Right lobe of liver (tissue), 6 donors: Measurements from ENCODE around the gene ANKRD11. TPM values are rescaled to one million over a fixed set of nuclear protein-coding genes. Genes with fewer than 3 reads are reported as not detected.

Experiments
- ATAC-seq, 4 donors: fragments of 200-7000 bp; cut with Tn5 transposase; one replicate each; pipeline ENCODE4 v1.9.1; 2020; ENCODE audit warnings: mild to moderate bottlenecking in 4 of 4, moderate library complexity in 4 of 4
- DNase-seq, 3 donors: peaks; one replicate each; pipeline ENCODE4 v3.0.0-alpha.2; 2020
- H3K27ac ChIP-seq, 3 donors: fragments of 200-600 bp; one replicate each; pipeline ENCODE4 v1.8.0; 2022
- H3K27me3 ChIP-seq, 2 donors: fragments of 200-600 bp; one replicate each; pipeline ENCODE4 v1.8.0; 2022
- H3K36me3 ChIP-seq, 4 donors: fragments of 200-600 bp; sonication (generic) in 1 of 4; one replicate each; pipeline versions ENCODE4 v1.5.1 to v1.8.0; 2017 to 2022; ENCODE audit warnings: control low read depth in 1 of 4
- H3K4me1 ChIP-seq, 4 donors: fragments of 200-600 bp; sonication (generic) in 1 of 4; one replicate each; pipeline versions ENCODE4 v1.5.1 to v1.8.0; 2017 to 2022; ENCODE audit warnings: control low read depth in 1 of 4
- H3K4me3 ChIP-seq, 3 donors: fragments of 200-600 bp; one replicate each; pipeline ENCODE4 v1.8.0; 2022
- H3K9me3 ChIP-seq, 4 donors: fragments of 200-600 bp; sonication (generic) in 1 of 4; one replicate each; pipeline versions ENCODE4 v1.5.1 to v1.8.0; 2017 to 2022; ENCODE audit warnings: control low read depth in 1 of 4
- CTCF ChIP-seq, 4 donors: fragments of 200-600 bp in 3 of 4; fragments of 450-650 bp in 1 of 4; IDR thresholded peaks; one replicate each; pipeline versions ENCODE4 v1.5.1 to v1.8.0; 2016 to 2022; ENCODE audit warnings: antibody characterized with exemption in 4 of 4, mild to moderate bottlenecking in 2 of 4
- POLR2A ChIP-seq: fragments of 450-650 bp; IDR thresholded peaks from one replicate; pipeline ENCODE4 v1.6.1; 2017; ENCODE audit warnings: antibody characterized with exemption, mild to moderate bottlenecking
- WGBS: methylation state at CpG from one replicate; pipeline ENCODE4 v1.1.6; 2018; ENCODE audit warnings: low coverage, low lambda C conversion rate; ENCODE audit not compliant: insufficient coverage; ENCODE audit errors: missing lambda C conversion rate; 5-methylcytosine and 5-hydroxymethylcytosine counted together
- intact Hi-C, 2 donors: fragments of 100-400 bp; cut with DNase I; formaldehyde crosslinking; loops; one replicate each; pipeline versions ENCODE4 v1.11.2 to v1.14.1; 2022
- total RNA-seq, 6 experiments: library from RNA; depleted of rRNA in 2 of 6; stranded (reverse); fragments of >200 nt in 2 of 6; fragmentation: NEBNext Ultra II Directional in 3 of 6; extraction: Animal tissue kit (Norgen Biotek cat#: 25700) in 3 of 6; gene quantifications; one replicate each; pipeline versions ENCODE4 v1.1.0 to v1.2.4, GENCODE V29; 2016 to 2023
- donor health status: DM: no; HTN: yes; CAD: no.
- donor health status: DM: no; HTN: no; CAD: no.
- donor health status: DM: no; HTN: no; CAD: no.
- donor health status: DM: no; HTN: yes; CAD: no.
- donor health status: DM: no; HTN: yes; CAD: no.

Gene ANKRD11
- total RNA-seq, 6 experiments from 2014 or later = 26.2 to 65.8 (median 41.6) TPM

DNA sequence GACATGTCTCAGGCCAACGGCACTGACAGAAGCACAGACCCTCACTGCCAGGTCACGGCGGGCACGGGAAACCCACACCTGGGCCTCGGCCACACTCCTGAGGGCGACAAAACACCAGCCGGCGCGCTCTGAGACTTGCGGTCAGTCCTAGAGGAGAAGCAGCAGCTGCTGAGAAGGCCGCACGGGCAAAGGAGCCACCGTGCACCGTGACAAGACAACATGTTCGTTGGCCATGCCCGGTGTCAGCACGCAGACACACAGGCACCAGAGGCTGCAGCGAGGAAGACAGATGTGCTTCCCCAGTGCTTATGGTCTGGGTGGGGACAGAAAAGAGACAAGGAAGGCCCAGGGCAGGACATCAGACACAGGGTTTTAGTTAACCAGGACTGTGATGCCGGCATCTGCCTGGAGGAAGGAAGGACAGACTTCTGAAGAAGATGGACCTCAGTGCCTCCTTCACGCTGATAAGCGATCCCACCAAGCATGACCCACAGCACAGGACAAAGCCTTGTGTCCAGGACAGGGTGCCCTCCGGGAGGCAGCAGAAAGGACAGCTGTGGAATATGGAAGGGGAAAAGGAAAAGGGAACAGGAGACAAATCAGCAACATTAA, 84.0 kb downstream of the ANKRD11 start:
- H3K27ac ChIP-seq = no peak overlapping the region
- whole genome bisulfite sequencing = 72% methylated on average over 7 of the region's 22 CpGs
- H3K27me3 ChIP-seq = no peaks in the 10 kb centered on the region
- no peaks in the 10 kb centered on the region for H3K36me3 ChIP-seq
- intact Hi-C loops = no loop called here
- TF ChIP-seq POLR2A (no peak), CTCF (IDR thresholded peaks at IDR 0.05) (no peak)
- H3K4me1 ChIP-seq = peaks cover 0 to 47% (median 18%) of the 10 kb centered on the region in 4 donors
- DNase-seq (no peak), ATAC-seq (no peak)
- H3K9me3 ChIP-seq = no peaks in the 10 kb centered on the region
- H3K4me3 ChIP-seq = no peak overlapping the region

- peaks cover 0 to 29% (median 5%) of the 10 kb centered on the region in 4 donors for H3K4me1 ChIP-seq
- WGBS = 88% methylated on average over 6 of the region's 8 CpGs
- H3K4me3 ChIP-seq = no peak overlapping the region
- no peaks in the 10 kb centered on the region for H3K9me3 ChIP-seq
- ATAC-seq (no peak), DNase-seq (no peak)
- TF ChIP-seq CTCF (IDR thresholded peaks at IDR 0.05) (no peak), POLR2A (no peak)
- no peak overlapping the region for H3K27ac ChIP-seq
- H3K36me3 ChIP-seq = no peaks in the 10 kb centered on the region
- intact Hi-C loops = no loop called here
- H3K27me3 ChIP-seq = no peaks in the 10 kb centered on the region
Measured at GRCh38 chr16:89404561-89404960, 85.8 kb downstream of the ANKRD11 start.

- WGBS = 72% methylated on average over 5 of the region's 17 CpGs
- Histone ChIP-seq H3K27ac (no peak overlapping the region), H3K9me3 (no peaks in the 10 kb centered on the region), H3K4me1 (peaks cover 0 to 15% (median under 1%) of the 10 kb centered on the region in 4 donors), H3K4me3 (no peak overlapping the region), H3K36me3 (no peaks in the 10 kb centered on the region), H3K27me3 (no peaks in the 10 kb centered on the region)
- intact Hi-C loops = no loop called here
- DNase-seq (no peak), ATAC-seq (no peak)
- TF ChIP-seq POLR2A (no peak), CTCF (IDR thresholded peaks at IDR 0.05) (no peak)
Measured at GRCh38 chr16:89402962-89403361, 87.4 kb downstream of the ANKRD11 start.

DNA sequence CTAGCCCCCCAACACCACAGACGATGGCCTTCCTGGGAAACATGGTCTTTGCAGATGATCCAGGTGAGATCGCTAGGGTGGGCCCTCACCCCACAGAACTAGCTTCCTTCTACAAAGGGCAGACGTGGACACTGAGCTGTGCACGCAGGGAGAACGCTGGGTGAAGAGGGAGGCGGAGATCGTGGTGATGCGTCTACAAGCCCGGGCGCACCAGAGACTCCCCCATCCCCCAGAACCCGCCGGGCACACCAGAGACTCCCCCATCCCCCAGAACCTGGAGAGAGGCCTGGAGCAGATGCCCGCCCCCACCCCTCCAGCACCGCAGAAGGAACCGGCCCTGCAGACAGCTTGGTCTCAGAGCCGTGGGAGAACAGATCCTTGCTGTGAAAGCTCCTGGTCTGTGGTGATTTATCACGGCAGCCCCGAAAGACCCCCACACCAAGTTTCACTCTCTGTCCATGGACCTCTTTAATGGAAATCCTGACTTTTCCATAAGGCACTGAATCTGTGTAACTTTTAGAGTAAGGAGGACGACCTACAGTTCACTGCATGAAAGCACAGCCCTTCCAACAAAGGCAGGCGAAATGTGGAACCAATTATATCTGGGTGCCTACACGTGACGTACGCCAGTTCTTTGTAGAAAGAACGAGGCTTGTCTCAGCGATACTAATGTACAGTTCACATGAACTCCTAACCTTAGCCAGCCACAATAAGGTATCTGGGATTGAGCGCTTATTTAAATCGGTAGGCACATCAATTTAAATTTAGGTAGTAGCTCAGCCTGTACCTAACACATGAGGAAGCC, 88.5 kb downstream of the ANKRD11 start:
- DNase-seq = no peak

DNA sequence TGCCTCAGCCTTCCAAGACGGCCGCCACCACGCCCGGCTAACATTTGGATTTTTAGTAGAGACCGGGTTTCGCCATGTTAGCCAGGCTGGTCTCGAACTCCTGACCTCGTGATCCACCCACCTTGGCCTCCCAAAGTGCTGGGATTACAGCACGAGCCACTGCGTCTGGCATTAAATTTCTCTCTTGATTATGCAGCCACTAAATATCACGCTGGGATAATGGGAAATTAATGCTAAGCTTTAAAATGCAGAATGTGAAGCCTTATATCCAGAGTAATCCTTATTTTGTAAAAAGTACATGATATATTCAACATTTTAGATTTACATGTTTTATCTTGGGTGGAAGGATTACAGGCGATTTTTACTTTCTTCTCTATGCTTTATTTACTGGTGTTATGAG, 89.2 kb downstream of the ANKRD11 start:
- DNase-seq (no peak), ATAC-seq (no peak)
- 82% methylated on average over 8 of the region's 12 CpGs for WGBS
- intact Hi-C loops = no loop called here
- no peak overlapping the region for H3K27ac ChIP-seq
- no peaks in the 10 kb centered on the region for H3K36me3 ChIP-seq
- no peaks in the 10 kb centered on the region for H3K27me3 ChIP-seq
- H3K9me3 ChIP-seq = no peaks in the 10 kb centered on the region
- no peak for TF ChIP-seq CTCF (IDR thresholded peaks at IDR 0.05)
- no peak for TF ChIP-seq POLR2A
- H3K4me3 ChIP-seq = no peak overlapping the region
- peaks cover 0 to 5% (median 2%) of the 10 kb centered on the region in 4 donors for H3K4me1 ChIP-seq

More for the DNA sequence above, 88.5 kb downstream of the ANKRD11 start:
- intact Hi-C loops = no loop called here
- WGBS = 90% methylated on average over 9 of the region's 27 CpGs
- H3K9me3 ChIP-seq = no peaks in the 10 kb centered on the region
- no peak overlapping the region for H3K4me3 ChIP-seq
- H3K27me3 ChIP-seq = no peaks in the 10 kb centered on the region
- ATAC-seq = no peak
- no peak for TF ChIP-seq POLR2A
- no peaks in the 10 kb centered on the region for H3K36me3 ChIP-seq
- H3K4me1 ChIP-seq = peaks cover 0 to 5% (median 0%) of the 10 kb centered on the region in 4 donors
- H3K27ac ChIP-seq = no peak overlapping the region
